PC-9 (cell line): Measurements from ENCODE around the gene FAM171A1. TPM values are rescaled to one million over a fixed set of nuclear protein-coding genes. Genes with fewer than 3 reads are reported as not detected.

ENCODE experiments used
- BruUV-seq: library from RNA; stranded (reverse); fragments of 400-500 nt; replicated peaks from 2 replicates; lab custom pipeline; 2021; lab: Mats Ljungman, UMichigan
- CTCF ChIA-PET: fragments of 300-600 bp; sonication (Branson Sonifier 250); formaldehyde crosslinking; loops from one replicate; lab custom pipeline; 2022; ENCODE audit warnings: antibody characterized with exemption; lab: Charles Lee
- POLR2A ChIA-PET: fragments of 300-600 bp; sonication (Branson Sonifier 250); formaldehyde crosslinking; loops from one replicate; lab custom pipeline; 2022; ENCODE audit warnings: antibody characterized with exemption; ENCODE audit not compliant: unreplicated experiment; lab: Charles Lee
- DNase-seq, 2 experiments: peaks; one replicate each; pipeline versions ENCODE4 v3.0.0 to v3.0.0-alpha.2; 2015 to 2022; ENCODE audit warnings: mixed read lengths in 1 of 2
- H2AFZ ChIP-seq: fragments of 200-600 bp; sonication (generic); 2 replicates; pipeline ENCODE4 v1.8.1; 2017; ENCODE audit warnings: antibody characterized with exemption
- H3F3A ChIP-seq: fragments of 200-600 bp; sonication (generic); 2 replicates; pipeline ENCODE4 v1.8.1; 2017; ENCODE audit warnings: antibody characterized with exemption, mild to moderate bottlenecking, low read depth; ENCODE audit not compliant: insufficient read depth
- H3K27ac ChIP-seq: fragments of 200-600 bp; sonication (generic); 2 replicates; pipeline ENCODE4 v1.6.1; 2016; ENCODE audit warnings: mixed run types
- H3K27me3 ChIP-seq: fragments of 200-600 bp; sonication (generic); 2 replicates; pipeline ENCODE4 v1.6.1; 2016; ENCODE audit warnings: low read depth, mixed run types; ENCODE audit not compliant: insufficient read depth
- H3K36me3 ChIP-seq: fragments of 200-600 bp; sonication (generic); 2 replicates; pipeline ENCODE4 v1.6.1; 2016; ENCODE audit warnings: low read depth, mixed run types
- H3K4me1 ChIP-seq: fragments of 200-600 bp; sonication (generic); replicated peaks from 2 replicates; pipeline ENCODE4 v1.6.1; 2016; ENCODE audit warnings: mixed run types; ENCODE audit not compliant: insufficient read depth
- H3K4me2 ChIP-seq: fragments of 200-600 bp; sonication (generic); 2 replicates; pipeline ENCODE4 v1.6.1; 2017; ENCODE audit warnings: mixed run types
- H3K4me3 ChIP-seq: fragments of 200-600 bp; sonication (generic); 2 replicates; pipeline ENCODE4 v1.6.1; 2016; ENCODE audit warnings: mixed run types
- H3K79me2 ChIP-seq: fragments of 200-600 bp; sonication (generic); 2 replicates; pipeline ENCODE4 v1.6.1; 2017; ENCODE audit warnings: low read depth, mixed run types
- H3K9me2 ChIP-seq: fragments of 200-600 bp; sonication (generic); 2 replicates; pipeline ENCODE4 v1.8.1; 2017; ENCODE audit warnings: mild to moderate bottlenecking; ENCODE audit not compliant: insufficient read depth
- H3K9me3 ChIP-seq: fragments of 200-600 bp; sonication (generic); 2 replicates; pipeline ENCODE4 v1.8.1; 2016; ENCODE audit warnings: low read depth; ENCODE audit not compliant: insufficient read depth
- H4K20me1 ChIP-seq: fragments of 200-600 bp; sonication (generic); 2 replicates; pipeline ENCODE4 v1.8.1; 2017; ENCODE audit not compliant: insufficient read depth
- CTCF ChIP-seq: fragments of 200-600 bp; sonication (generic); conservative IDR thresholded peaks from 2 replicates; pipeline ENCODE4 v1.6.1; 2017; ENCODE audit warnings: mixed run types, antibody characterized with exemption, mild to moderate bottlenecking, moderate library complexity
- EZH2 ChIP-seq: fragments of 200-600 bp; sonication (generic); IDR thresholded peaks from 2 replicates; pipeline ENCODE4 v1.8.0; 2017; ENCODE audit warnings: antibody characterized with exemption, low read depth
- intact Hi-C: fragments of 100-400 bp; cut with micrococcal nuclease; formaldehyde crosslinking; loops from one replicate; pipeline ENCODE4 v1.10.0; 2022; ENCODE audit not compliant: unreplicated experiment
- total RNA-seq: library from RNA; stranded (reverse); gene quantifications from 2 replicates; pipeline ENCODE4 v1.2.3, GENCODE V29; 2021

The FAM171A1 gene
- total RNA-seq, 1 experiment from 2014 or later: 3.0 TPM

- BruUV-seq: no TSS peak
- POLR2A ChIA-PET: no interaction called here
Measured at GRCh38 chr10:15387021-15387420, 15.9 kb upstream of the FAM171A1 start.

DNA sequence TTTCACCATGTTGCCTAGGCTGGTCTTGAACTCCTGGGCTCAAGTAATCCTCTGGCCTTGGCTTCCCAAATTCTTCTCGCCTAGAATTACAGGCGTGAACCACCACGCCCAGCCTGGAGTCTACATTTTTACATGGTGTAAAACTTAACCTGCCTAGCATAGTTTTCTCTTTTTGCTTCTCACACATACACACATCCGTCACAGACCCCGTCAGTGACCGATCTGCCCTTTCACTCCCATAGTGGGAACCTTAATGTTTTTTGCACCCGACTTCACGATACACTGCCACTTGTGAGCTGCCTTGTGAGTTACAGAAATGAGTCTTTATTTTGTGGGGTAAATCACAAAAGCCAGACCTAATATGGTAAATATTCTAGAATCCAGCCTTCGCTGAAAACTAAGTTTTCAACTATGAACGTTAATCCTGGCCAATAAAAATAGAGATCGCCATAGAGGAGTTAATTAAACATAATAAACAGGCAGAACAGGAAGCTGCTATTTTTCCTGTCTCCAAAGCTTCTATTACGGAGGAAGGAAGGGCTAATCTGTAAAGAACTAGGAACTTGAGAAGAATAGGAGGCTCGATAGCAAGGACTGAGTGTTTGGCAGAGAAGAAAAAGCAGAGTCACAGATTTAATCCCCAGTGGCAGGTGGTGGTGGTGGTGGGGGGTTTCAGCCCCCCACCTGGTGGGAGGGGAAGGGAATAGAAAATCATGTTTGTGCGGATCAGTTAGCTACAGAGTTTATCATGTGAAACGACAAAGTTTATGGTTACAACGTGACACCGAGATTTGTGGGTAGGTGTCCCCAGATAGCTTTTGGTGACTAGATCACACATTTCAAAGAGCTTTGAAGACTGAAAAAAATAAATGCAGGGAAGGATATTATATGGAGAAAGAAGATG is 14.7 kb upstream of the FAM171A1 start:
- Histone ChIP-seq H3K4me3 (no peak overlapping the region), H3K36me3 (no peaks in the 10 kb centered on the region), H3K9me3 (no peaks in the 10 kb centered on the region), H3K79me2 (no peaks in the 10 kb centered on the region), H3K27me3 (peaks cover 59% of the 10 kb centered on the region), H3K9me2 (no peaks in the 10 kb centered on the region), H3K4me2 (no peak overlapping the region), H2AFZ (no peak overlapping the region), H3F3A (no peaks in the 10 kb centered on the region), H3K27ac (no peak overlapping the region), H4K20me1 (no peaks in the 10 kb centered on the region), H3K4me1 (no peaks in the 10 kb centered on the region)
- BruUV-seq: no TSS peak
- intact Hi-C loops: no loop called here
- ChIA-PET POLR2A (no interaction called here), CTCF (interaction anchor here (0.6 kb wide), 1 partner anchor 9 kb away, joined by 3 read pairs; no protein-coding TSS in a partner anchor)
- TF ChIP-seq EZH2: no peak
- no peak for TF ChIP-seq CTCF
- no peak for DNase-seq

More at GRCh38 chr10:15387021-15387420, 15.9 kb upstream of the FAM171A1 start:
- TF ChIP-seq CTCF: no peak
- no peak for TF ChIP-seq EZH2
- intact Hi-C loops: no loop called here
- Histone ChIP-seq H2AFZ (no peak overlapping the region), H3K4me2 (no peak overlapping the region), H3K27me3 (peaks cover 58% of the 10 kb centered on the region), H3K4me3 (no peak overlapping the region), H3K36me3 (no peaks in the 10 kb centered on the region), H3K27ac (no peak overlapping the region), H3K79me2 (no peaks in the 10 kb centered on the region), H3K9me3 (no peaks in the 10 kb centered on the region), H4K20me1 (no peaks in the 10 kb centered on the region), H3K4me1 (no peaks in the 10 kb centered on the region), H3K9me2 (no peaks in the 10 kb centered on the region), H3F3A (no peaks in the 10 kb centered on the region)
- no peak for DNase-seq
- CTCF ChIA-PET: no interaction called here

DNA sequence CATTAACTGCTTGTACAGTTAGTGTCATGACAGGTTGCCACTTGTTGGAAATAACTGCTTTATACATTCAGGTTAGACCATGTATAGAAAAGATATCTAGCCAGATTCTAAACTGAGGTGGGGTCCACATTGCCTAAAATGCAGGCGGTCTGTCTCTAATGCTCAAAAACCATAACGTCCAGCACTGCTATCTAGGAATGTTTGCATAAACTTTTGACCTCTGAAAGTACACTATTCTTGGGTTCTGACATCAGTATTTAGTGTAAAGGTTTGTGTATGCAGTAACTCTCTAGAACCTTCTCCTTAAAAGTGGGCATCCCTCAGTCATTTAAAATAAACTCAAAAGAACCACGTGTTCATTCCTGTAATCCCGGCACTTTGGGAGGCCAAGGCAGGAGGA is 10.3 kb upstream of the FAM171A1 start:
- ChIA-PET CTCF (no interaction called here), POLR2A (no interaction called here)
- no peak overlapping the region for H2AFZ ChIP-seq
- no peaks in the 10 kb centered on the region for H3K9me3 ChIP-seq
- BruUV-seq: no TSS peak
- TF ChIP-seq EZH2 (no peak), CTCF (no peak)
- H3K4me3 ChIP-seq: no peak overlapping the region
- no peak for DNase-seq
- H3K4me1 ChIP-seq: no peaks in the 10 kb centered on the region
- intact Hi-C loops: no loop called here
- no peaks in the 10 kb centered on the region for H4K20me1 ChIP-seq
- no peaks in the 10 kb centered on the region for H3F3A ChIP-seq
- H3K9me2 ChIP-seq: no peaks in the 10 kb centered on the region
- H3K79me2 ChIP-seq: no peaks in the 10 kb centered on the region
- no peak overlapping the region for H3K27ac ChIP-seq
- H3K27me3 ChIP-seq: peaks cover 64% of the 10 kb centered on the region
- no peaks in the 10 kb centered on the region for H3K36me3 ChIP-seq
- no peak overlapping the region for H3K4me2 ChIP-seq
